GM19025 (cell line): ENCODE results near the gene FES.
"Not testable (repeated sequence)": the region's sequence is repeated elsewhere in the genome, so short reads cannot be mapped to it uniquely, and the experiment has no call there.

Experiments used
- ATAC-seq: cut with Tn5 transposase; IDR thresholded peaks from one replicate; pipeline ENCODE4 v1.9.1; 2021; ENCODE audit warnings: mild to moderate bottlenecking, low read depth, moderate library complexity; ENCODE audit not compliant: unreplicated experiment

FES gene

GRCh38 chr15:90860942-90861675 is 23.2 kb upstream of the FES start:
- no peak for ATAC-seq

DNA sequence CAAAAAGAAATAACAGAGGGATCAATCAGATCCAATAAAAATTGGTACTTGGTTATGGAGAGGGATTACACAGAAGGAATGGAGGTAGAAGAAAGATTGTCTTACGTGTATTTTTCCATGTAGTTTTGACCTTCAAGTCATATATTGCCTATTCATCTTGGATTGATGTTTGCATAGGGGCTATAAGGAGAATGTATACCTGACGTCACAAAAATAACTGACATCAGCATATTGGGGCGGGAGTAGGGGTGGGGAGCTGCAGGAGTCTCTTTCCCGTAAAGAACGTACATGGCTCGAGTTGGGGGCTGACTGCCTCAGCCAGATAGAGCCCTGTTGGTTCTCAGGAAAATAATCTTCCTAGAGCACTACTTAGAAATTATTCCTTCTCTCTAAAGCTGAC is 21.8 kb upstream of the FES start:
- ATAC-seq, result no peak

DNA sequence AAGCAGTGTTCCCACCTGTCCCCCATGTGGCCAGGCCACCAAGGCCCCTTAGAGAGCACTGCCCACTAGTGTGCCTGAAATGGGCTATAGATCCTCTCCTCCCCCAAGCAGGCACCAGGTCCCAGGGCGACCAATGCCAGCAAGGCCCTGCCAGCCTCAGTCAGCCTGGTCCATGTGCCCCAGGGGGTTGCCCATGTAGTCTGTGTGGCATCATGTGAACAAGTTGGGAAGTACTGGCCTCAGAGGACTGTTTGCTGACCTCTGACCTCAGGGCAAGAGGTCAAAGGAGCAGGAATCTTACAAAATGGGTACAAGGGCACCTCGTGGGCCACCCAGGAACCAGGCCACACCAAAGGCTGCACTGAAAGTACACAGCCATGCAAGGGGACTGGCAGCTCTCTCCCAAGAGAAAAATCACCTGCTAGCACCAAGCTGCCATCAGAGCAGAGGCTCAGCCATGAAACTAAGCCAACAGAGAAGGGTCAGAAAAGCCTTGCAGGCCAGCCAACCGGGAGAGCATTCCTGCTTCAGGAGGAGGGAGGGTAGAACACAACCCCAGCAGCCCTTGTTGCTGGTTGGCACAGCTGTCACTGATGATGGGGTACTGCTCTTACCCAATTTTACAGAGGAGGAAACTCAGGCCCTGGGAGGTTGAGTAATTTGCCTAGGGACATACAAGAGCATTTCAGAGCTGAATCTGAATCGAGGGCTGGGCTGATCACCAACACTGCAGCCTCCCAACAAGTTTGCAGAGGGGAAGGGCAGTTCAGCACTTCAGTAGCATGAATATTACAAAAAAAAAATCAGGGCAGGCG is 21.1 kb upstream of the FES start:
- ATAC-seq, result no peak

DNA sequence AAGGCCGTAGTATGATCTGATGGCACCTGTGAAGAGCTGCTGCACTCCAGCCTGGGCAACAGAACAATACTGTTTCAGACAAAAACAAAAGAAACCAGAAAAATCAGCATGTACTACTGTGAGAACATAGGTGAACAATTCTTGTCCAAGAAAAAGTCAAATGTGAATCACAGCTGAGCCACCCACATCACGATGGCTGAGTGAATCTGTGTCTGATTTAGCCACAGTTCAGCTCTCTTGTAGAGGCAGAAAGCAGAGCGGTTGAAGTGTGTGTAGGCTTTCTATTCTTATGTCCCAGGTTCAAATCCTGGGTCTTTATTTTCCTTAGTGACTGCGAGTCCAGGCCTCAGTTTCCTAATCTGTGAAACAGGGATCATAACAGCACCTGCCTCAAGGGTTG is 20.3 kb upstream of the FES start:
- no peak for ATAC-seq

DNA sequence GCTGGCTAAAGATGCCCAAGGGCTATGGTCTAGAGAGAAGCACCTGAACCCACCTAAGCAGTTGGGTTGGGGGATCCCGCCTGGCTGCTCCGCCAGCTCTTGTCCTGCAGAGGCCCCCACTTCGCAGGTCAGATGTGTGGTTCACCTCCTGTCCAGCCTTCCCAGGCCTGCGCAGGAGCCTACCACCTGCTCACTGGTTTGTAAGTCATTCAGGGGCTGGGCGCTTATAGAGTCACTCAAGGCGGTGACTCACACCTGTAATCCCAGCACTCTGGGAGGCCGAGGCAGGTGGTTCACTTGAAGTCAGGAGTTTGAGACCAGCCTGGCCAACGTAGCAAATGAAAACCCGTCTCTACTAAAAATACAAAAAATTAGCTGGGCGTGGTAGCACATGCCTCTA is 19.8 kb upstream of the FES start:
- no peak for ATAC-seq

- no peak for ATAC-seq
These were observed 18.6 kb upstream of the FES start for GRCh38 chr15:90865702-90866101.

DNA sequence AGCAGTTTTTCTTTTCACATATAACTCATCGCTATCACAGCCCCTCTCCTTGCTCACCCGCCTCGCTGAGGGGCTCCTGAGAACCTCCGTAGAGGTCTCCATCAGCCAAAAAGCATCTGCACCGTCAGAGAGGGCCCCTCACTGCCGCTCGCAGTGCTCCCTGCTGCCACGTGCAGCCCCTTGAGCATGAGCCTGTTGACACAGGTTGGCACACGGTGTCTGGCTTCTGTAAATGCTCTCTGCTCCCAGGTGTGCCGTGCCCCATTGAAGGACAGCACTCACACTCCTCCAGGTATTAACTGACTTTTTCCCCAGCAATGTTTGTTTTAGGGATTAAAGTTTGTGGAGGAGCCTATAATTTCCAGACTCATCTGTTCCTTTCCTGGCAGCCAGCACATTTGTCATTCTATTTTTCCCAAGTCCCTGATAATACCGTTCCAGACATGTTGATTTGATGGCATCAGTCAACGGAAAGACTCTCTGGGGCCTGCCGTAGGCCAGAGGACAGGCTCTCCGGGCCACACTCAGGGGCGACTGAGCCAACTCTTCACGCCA is 18.1 kb upstream of the FES start:
- no peak for ATAC-seq

DNA sequence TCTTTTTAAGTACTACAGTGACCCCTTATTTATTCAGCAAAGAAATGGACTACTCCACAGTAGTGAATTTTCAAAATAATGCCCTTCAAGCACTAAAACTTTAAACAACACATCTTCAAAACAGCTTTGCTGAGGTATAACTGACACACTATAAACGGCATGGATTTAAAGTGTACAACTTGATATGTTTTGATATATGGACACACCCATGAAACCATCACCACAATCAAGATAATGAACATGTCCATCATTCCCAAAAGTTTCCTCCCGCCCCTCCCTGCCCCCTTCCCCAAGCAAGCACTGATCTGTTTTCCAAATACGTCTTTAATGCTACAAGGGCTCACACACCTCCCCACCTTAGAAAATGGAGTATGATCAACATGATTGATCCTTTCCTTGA is 17.5 kb upstream of the FES start:
- no peak for ATAC-seq

DNA sequence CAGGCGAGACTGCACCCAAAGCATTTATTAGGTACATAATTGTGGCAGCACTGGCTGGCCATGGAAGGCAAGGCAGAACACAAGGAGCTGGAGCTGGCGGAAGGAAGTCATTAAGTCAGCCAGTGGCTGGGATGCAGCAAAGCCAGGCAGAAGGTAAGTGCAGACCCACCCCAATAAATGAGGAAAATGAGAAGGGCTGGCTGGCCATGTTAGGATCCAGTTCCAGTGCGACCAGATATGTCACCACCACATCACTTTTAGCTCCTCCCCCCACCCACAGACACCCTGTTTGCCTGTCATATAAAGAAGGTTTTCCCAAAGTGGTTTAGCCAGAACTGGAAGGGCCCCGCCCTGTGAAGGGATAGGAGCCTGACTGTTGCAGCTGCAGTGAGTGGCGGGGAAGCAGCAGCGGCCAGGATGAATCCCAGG is 16.0 kb upstream of the FES start, which contains the start of gene FURIN:
Gene FURIN, plus strand, starts transcription at position 328 of the 429 bp plus-strand sequence. CDS start 7,153 bp downstream, outside the sequence.
- no peak for ATAC-seq

- no peak for ATAC-seq
These were observed 15.2 kb upstream of the FES start for GRCh38 chr15:90869140-90869541.

DNA sequence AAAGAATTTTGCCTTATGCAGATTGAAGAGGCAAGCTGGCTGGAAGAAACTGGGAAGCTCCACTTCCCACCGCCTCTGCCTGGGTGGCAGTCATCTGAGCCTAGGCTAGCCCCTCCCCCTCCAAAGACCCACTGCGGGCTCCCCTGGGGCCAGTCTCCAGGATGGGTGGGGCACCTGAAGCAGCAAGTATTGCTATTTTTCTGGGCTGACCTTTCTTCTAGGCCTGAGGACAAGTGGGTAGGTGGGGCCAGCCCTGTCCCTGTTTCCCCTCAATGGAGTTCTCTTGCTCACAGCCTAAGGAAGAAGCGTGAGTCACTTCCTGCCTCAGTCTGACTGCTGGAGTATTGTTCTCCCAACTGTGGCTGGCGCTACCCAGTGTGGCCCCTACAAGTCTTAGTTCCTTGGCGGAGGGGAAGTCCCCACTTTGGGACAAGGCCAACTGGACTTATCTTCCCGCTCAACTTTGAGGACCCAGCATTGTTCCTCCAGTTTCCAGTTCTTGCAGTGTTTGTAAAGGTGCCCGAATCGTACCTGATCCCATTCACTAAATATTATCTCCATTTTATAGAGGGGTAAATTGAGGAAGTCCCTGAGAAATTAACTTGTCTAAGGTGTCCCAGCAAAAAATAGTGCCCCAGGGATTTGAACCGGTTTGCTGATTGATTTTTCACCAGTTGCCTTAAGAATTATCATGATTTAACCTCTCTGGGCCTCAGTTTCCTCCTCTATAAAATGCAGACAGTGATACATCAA is 14.5 kb upstream of the FES start:
- no peak for ATAC-seq

- ATAC-seq, result no peak
These were observed 13.8 kb upstream of the FES start for GRCh38 chr15:90870354-90871138.

DNA sequence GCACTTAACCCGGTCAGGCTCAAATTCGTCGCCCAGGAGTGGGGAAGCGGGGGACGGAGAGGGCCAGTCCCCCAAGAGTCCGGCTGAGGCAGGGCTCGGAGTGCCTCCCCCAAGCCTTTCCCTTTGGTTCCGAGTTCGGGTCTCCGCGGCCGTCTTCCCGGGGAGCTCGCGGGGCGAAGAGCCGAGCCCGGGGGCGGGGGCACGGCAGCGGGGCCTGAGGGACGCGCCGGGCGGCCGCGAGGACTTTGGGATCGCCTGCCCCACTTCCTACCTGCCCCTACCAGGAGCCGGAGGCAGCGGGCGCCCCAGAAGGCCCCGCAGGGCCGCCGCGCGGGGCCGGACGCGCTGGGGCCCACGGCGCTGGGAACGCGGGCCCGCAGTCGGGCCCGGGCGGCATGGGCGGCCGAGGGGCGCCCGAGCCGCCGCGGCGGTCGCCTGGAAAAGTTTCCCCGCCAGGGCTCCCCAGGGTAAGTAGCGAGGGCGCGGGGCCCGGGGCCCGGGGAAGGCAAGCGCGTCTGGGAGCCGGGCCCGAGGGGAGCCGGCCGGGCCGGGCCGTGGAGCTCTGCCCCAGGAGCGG is 13.1 kb upstream of the FES start:
- ATAC-seq, result no peak

DNA sequence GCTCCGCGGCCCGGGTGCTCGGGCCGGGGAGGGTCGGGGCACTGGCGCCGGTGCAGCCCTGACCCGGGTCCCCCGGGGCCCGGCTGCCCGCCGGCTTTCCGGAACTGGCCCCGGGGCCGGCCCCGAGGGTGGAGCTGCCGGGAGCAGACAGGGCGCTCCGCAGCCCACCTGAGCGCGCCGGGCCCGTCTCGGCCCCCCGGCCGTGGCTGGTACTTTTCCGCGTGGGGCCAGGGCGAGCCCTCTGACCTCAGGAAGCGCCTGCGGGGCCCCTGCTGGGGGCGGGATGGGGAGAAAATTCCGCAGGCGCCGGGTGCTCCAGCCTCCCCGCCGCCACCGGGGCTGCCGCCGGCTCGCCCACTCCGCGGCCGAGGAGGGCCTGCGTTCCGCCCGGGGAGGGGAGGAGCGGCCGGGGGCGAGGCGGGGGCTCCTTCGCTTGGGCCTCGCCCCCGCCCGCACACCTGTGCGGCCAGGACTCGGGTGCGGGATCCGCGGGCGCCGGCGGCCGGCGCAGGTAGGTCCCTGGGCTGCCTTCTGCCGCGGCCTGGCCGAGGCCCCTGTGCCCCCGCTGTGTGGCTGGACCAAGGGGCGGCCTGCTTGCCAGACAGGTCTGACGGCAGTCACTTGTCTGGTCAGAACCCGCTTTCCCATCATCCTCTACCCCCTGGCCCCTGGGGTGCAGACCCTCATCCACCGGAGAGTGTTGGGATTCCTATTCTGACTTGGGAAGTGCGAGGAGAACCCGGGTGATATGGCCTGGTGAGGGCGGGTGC is 12.4 kb upstream of the FES start:
- ATAC-seq, result no peak

GRCh38 chr15:90872486-90873184 is 11.7 kb upstream of the FES start:
- ATAC-seq, result no peak

DNA sequence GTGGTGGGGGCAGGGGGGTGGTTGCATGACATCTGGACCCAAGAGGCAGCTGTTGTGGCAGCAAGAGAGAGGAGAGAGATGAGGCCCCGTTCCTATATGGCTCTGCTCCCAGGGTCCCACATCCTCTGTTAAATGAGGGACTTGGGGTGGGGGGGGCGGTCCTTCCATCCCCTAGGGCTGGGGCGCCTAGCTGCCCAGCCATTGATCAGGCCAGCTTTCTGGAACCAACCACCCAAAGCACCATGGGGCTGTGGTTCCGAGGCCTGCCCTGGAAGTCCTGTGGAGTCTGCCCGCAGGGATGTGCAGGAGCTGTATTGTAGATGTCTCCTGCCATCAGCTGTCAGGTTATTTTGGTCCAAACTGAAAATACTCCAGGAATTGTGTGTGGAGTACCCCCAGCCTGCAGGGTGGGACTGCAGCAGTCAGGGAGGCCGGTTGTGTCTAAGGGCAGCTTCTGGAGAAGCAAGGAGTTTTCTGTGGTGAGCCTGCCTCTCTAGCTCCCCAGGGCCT is 10.8 kb upstream of the FES start:
- no peak for ATAC-seq

DNA sequence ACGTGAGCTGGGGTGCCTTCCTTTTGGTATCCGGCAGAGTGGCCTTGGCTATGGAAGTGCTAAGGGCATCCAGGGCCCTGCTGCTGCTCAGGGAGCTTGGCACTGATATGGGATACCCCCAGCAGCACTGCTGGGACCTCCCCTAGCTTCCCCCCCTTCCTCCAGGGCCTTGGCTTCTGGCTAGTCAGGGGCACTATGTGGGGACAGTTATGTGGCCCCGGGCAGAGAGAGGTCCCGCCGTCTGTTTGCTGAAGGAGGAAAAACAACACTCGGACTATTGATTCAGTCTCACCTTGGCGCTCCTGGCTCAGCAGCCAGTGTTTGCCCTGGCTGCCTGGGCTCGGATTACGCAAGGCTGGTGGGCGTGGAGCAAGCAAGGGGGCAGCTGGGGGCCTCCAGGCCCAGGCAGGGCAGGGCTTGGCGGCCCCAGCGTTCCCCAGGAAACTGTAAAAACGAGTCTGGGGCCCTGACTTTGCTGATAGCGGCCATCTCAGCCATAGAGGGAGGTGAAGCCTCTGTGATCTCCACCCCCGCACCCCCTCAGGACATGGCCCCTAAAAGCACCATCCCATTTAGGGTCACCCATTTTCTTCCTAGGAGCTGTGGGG is 10.2 kb upstream of the FES start:
- no peak for ATAC-seq

DNA sequence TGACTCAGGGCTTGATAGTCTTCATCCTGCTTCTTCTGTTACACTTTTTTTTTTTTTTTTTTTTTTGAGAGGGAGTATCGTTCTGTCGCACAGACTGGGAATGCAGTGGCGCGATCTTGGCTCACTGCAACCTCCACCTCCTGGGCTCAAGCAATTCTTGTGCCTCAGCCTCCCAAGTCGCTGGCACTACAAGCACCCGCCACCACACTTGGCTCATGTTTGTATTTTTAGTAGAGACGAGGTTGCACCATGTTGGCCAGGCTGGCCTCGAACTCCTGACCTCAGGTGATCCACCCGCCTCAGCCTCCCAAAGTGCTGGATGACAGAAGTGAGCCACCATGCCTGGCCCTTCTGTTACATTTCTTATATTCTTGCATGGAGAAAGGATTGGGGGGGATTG is 9.3 kb upstream of the FES start:
- ATAC-seq, result not testable (repeated sequence)
